Uterus (tissue), 2 donors: ENCODE measurements around the gene BRSK2.

Experiments used
- CTCF ChIP-seq, 4 experiments: fragments of 200-600 bp in 2 of 4; fragments of 450-650 bp in 2 of 4; sonication (generic) in 2 of 4; IDR thresholded peaks; one replicate each; pipeline ENCODE4 v1.5.1; 2016 to 2019; ENCODE audit warnings: antibody characterized with exemption in 4 of 4, mild to moderate bottlenecking in 2 of 4, moderate library complexity in 1 of 4
- POLR2A ChIP-seq, 2 donors: fragments of 450-650 bp; IDR thresholded peaks; one replicate each; pipeline ENCODE4 v1.6.1; 2016; ENCODE audit warnings: antibody characterized with exemption in 2 of 2, mild to moderate bottlenecking in 1 of 2, moderate library complexity in 1 of 2

GRCh38 chr11:1375955-1376258 is 13.8 kb upstream of the BRSK2 start:
- no peak for TF ChIP-seq POLR2A (IDR thresholded peaks at IDR 0.05)
- TF ChIP-seq CTCF (IDR thresholded peaks at IDR 0.05) = no peak
